SU-DHL-6 (cell line): ENCODE measurements around the gene ASPA.

Source experiments
- H2AFZ ChIP-seq: fragments of 200-600 bp; sonication (generic); 2 replicates; pipeline ENCODE4 v1.6.1; 2014; ENCODE audit warnings: low read depth, mild to moderate bottlenecking, moderate library complexity, mixed read lengths, antibody characterized with exemption, low read length; ENCODE audit not compliant: severe bottlenecking
- H3F3A ChIP-seq: fragments of 200-600 bp; shearing (Covaris generic); 2 replicates; pipeline ENCODE4 v1.6.0; 2016; ENCODE audit warnings: antibody characterized with exemption, mild to moderate bottlenecking; ENCODE audit not compliant: insufficient read depth
- H3K27ac ChIP-seq: fragments of 200-600 bp; sonication (generic); 2 replicates; pipeline ENCODE4 v1.5.1; 2016; ENCODE audit warnings: low read depth, mild to moderate bottlenecking, low read length, moderate library complexity, mixed read lengths
- H3K27me3 ChIP-seq: fragments of 200-600 bp; sonication (generic), shearing (Covaris generic); 2 replicates; pipeline ENCODE4 v1.6.0; 2014; ENCODE audit warnings: mild to moderate bottlenecking, low read length
- H3K36me3 ChIP-seq: fragments of 200-600 bp; sonication (generic); 2 replicates; pipeline ENCODE4 v1.6.1; 2014; ENCODE audit warnings: mild to moderate bottlenecking, low read length, mixed read lengths
- H3K4me2 ChIP-seq: fragments of 300-600, 200-600 bp; shearing (Covaris generic), sonication (generic); 2 replicates; pipeline ENCODE4 v1.6.0; 2014; ENCODE audit warnings: low read length, low read depth, mild to moderate bottlenecking; ENCODE audit not compliant: poor library complexity, severe bottlenecking
- H3K4me3 ChIP-seq: fragments of 200-600 bp; sonication (generic); 2 replicates; pipeline ENCODE4 v1.5.1; 2014; ENCODE audit warnings: antibody characterized with exemption, low read length, mild to moderate bottlenecking, mixed read lengths; ENCODE audit not compliant: insufficient read depth, poor library complexity, severe bottlenecking
- H3K79me2 ChIP-seq: fragments of 200-600 bp; sonication (generic); 2 replicates; pipeline ENCODE4 v1.6.1; 2014; ENCODE audit warnings: mild to moderate bottlenecking, low read length, moderate library complexity; ENCODE audit not compliant: insufficient read depth
- H3K9ac ChIP-seq: fragments of 200-600 bp; sonication (generic); 2 replicates; pipeline ENCODE4 v1.7.0; 2014; ENCODE audit warnings: mild to moderate bottlenecking, low read length
- H3K9me2 ChIP-seq: fragments of 200-600 bp; sonication (generic); replicated peaks from 2 replicates; pipeline ENCODE4 v1.6.1; 2014; ENCODE audit warnings: low read length; ENCODE audit not compliant: insufficient read depth
- H3K9me3 ChIP-seq: fragments of 200-600 bp; sonication (generic); 2 replicates; pipeline ENCODE4 v1.6.1; 2014; ENCODE audit warnings: low read length, mixed read lengths; ENCODE audit not compliant: insufficient read depth
- H4K20me1 ChIP-seq: fragments of 200-600 bp; sonication (generic); 2 replicates; pipeline ENCODE4 v1.6.1; 2014; ENCODE audit warnings: low read depth, mild to moderate bottlenecking, antibody characterized with exemption, low read length, moderate library complexity, mixed read lengths
- CTCF ChIP-seq: fragments of 200-600 bp; sonication (generic); IDR thresholded peaks from one replicate; pipeline ENCODE4 v1.5.1; 2017; ENCODE audit warnings: antibody characterized with exemption, mild to moderate bottlenecking, low read length, moderate library complexity; ENCODE audit not compliant: insufficient read depth, poor library complexity, severe bottlenecking
- EZH2phosphoT487 ChIP-seq: fragments of 200-600 bp; sonication (generic), shearing (Covaris generic); conservative IDR thresholded peaks from 2 replicates; pipeline ENCODE4 v1.6.1; 2018; ENCODE audit warnings: mild to moderate bottlenecking, antibody characterized with exemption, low read length, moderate library complexity, mixed read lengths

The ASPA gene

GRCh38 chr17:3534881-3535252 lies 59.1 kb downstream of the ASPA start:
- H3K9me2 ChIP-seq, result no peaks in the 10 kb centered on the region
- no peak overlapping the region for H3K27ac ChIP-seq
- H3K4me2 ChIP-seq, result no peak overlapping the region
- no peaks in the 10 kb centered on the region for H3F3A ChIP-seq
- no peak overlapping the region for H3K4me3 ChIP-seq
- no peaks in the 10 kb centered on the region for H3K79me2 ChIP-seq
- no peaks in the 10 kb centered on the region for H3K36me3 ChIP-seq
- no peaks in the 10 kb centered on the region for H4K20me1 ChIP-seq
- no peaks in the 10 kb centered on the region for H3K9me3 ChIP-seq
- H3K27me3 ChIP-seq, result no peaks in the 10 kb centered on the region
- TF ChIP-seq EZH2phosphoT487, result no peak
- TF ChIP-seq CTCF, result no peak
- no peak overlapping the region for H3K9ac ChIP-seq
- no peak overlapping the region for H2AFZ ChIP-seq

DNA sequence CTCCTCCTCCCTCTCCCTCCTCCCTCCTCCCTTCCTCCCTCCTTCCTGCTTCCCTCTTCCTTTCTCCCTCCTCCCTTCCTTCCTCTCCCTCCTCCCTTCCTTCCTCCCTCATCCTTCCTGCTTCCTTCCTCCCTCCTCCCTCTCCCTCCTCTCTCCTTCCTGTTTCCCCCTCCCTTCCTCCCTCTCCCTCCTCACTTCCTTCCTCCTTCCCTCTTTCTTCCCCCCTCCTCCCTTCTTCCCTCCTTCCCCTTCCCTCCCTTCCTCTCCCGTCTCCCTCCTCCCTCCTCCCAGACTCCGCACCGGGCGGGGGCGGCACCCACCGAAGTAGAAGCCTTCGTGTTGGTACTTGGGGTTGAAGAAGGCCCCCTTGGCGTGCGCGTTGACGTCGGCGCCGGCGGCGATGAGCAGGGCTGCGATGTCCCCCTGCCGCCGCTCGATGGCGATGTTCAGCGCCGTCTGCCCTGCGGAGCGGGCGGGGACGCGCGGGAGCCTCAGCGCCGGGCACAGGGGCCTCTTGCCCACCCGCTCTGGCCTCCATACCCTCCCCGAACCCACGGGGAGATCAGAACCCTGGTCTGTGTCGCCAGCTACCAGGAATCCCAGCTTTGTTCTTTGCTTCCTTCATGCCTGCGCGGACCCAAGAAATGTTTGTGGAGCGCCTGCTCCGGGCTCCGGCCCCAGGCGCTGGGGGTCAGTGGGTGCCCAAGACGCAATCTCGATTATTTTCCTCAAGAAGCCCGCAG lies 59.6 kb downstream of the ASPA start:
- H3K4me3 ChIP-seq, result no peak overlapping the region
- no peaks in the 10 kb centered on the region for H3K27me3 ChIP-seq
- H3K79me2 ChIP-seq, result no peaks in the 10 kb centered on the region
- TF ChIP-seq CTCF (peak; percentile 18), EZH2phosphoT487 (no peak)
- H3K4me2 ChIP-seq, result peak overlapping the region; percentile 33
- H3K36me3 ChIP-seq, result no peaks in the 10 kb centered on the region
- H3K27ac ChIP-seq, result no peak overlapping the region
- no peaks in the 10 kb centered on the region for H3F3A ChIP-seq
- no peaks in the 10 kb centered on the region for H3K9me3 ChIP-seq
- H3K9ac ChIP-seq, result no peak overlapping the region
- no peaks in the 10 kb centered on the region for H4K20me1 ChIP-seq
- H2AFZ ChIP-seq, result no peak overlapping the region
- no peaks in the 10 kb centered on the region for H3K9me2 ChIP-seq

DNA sequence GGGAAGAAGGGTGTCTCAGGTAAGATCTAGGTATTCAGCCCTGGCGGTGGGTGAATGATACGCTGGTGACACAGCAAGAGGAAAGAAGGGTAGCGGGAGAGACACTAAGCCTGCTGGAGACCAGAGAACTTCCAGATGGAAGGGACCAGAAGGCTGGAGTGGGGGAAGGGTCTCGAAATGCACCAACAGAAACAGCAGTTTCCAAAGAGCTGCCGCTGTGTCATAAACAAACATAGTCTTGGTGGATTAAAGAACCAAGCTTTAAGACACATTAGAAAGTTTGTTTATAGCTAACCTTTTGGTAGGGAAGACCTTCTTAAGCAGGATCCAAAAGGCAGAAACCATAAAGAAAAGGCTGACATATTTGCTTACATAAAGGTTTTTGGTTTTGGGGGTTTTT lies 60.9 kb downstream of the ASPA start:
- no peaks in the 10 kb centered on the region for H3K27me3 ChIP-seq
- no peaks in the 10 kb centered on the region for H3K9me2 ChIP-seq
- no peak overlapping the region for H3K9ac ChIP-seq
- H3K27ac ChIP-seq, result no peak overlapping the region
- no peaks in the 10 kb centered on the region for H3K9me3 ChIP-seq
- H3K4me3 ChIP-seq, result no peak overlapping the region
- no peaks in the 10 kb centered on the region for H3F3A ChIP-seq
- H4K20me1 ChIP-seq, result no peaks in the 10 kb centered on the region
- no peaks in the 10 kb centered on the region for H3K79me2 ChIP-seq
- no peaks in the 10 kb centered on the region for H3K36me3 ChIP-seq
- H3K4me2 ChIP-seq, result no peak overlapping the region
- TF ChIP-seq EZH2phosphoT487, result no peak
- no peak for TF ChIP-seq CTCF
- no peak overlapping the region for H2AFZ ChIP-seq
